ENCODE data around the gene MYL6.

Gene MYL6

DNA sequence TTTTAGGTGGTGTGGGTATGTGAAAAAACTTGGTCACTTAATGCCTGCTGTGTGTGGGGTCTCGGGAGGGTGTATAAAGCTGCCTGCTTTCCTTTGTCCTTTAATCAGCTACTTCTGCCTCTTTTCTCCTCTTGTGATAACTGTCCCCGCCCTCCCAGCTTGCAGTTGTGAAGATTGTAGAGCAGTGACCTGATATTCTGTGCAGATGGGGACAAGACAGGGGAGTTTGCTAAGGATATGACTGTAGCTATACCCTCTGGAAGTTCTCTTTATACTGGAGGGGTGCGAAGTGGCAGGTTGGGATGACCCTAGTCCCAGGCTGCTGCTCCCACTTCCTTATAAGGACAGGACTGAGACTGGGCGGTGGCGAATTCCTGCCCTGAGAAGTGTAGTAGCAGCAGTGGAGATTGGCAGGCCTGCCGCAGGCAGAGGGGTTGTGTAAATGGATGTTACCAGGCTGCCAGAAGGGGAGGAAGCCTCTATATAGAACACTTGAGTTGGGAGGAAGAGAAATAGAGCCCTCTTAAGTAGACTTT lies 835 bp downstream of the MYL6 start:
- no peak for DNase-seq

DNA sequence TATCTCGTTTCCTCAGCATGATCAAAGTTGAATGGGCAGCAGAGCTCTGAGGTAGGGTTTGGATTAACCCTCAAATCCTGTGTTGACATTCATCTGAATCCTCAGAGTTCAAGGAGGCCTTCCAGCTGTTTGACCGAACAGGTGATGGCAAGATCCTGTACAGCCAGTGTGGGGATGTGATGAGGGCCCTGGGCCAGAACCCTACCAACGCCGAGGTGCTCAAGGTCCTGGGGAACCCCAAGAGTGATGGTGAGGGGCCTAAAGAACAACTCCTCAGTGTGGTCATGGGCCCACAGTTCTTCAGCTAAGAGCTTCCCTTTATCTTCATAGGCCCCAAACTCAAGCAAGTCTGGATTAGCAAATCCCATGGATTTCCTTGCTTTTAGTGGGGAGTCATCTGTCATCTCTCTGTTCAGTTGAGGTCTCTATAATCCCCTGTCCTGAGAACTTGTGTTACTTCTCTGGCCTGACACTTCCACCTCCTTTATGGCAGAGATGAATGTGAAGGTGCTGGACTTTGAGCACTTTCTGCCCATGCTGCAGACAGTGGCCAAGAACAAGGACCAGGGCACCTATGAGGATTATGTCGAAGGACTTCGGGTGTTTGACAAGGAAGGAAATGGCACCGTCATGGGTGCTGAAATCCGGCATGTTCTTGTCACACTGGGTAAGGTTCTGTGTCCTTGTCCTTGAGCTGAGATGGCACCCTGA lies 1.5 kb downstream of the MYL6 start:
- DNase-seq = no peak

DNA sequence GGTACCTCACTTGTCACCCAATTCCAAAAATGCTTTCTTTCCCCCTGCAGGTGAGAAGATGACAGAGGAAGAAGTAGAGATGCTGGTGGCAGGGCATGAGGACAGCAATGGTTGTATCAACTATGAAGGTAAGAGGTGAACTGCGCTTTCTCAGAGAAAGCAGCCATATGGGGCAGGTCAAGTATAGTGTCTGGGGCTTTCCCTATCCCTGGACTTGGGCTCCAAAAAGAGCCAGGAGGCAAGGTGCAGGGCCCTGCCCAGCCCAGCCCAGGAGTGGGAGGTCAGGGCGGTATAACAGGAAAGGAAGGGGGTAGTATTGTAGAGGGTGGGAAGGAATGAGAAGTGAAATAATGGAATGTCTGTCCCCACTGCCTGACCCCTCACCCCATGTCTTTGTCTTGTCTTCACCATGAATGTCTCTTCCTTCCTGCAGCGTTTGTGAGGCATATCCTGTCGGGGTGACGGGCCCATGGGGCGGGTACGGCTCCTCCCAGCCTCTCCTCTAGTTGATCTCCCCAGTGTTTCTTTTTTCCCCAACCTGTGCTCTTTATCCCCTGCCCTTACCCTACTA lies 2.1 kb downstream of the MYL6 start:
- DNase-seq = peak; percentile 51 to 54

DNA sequence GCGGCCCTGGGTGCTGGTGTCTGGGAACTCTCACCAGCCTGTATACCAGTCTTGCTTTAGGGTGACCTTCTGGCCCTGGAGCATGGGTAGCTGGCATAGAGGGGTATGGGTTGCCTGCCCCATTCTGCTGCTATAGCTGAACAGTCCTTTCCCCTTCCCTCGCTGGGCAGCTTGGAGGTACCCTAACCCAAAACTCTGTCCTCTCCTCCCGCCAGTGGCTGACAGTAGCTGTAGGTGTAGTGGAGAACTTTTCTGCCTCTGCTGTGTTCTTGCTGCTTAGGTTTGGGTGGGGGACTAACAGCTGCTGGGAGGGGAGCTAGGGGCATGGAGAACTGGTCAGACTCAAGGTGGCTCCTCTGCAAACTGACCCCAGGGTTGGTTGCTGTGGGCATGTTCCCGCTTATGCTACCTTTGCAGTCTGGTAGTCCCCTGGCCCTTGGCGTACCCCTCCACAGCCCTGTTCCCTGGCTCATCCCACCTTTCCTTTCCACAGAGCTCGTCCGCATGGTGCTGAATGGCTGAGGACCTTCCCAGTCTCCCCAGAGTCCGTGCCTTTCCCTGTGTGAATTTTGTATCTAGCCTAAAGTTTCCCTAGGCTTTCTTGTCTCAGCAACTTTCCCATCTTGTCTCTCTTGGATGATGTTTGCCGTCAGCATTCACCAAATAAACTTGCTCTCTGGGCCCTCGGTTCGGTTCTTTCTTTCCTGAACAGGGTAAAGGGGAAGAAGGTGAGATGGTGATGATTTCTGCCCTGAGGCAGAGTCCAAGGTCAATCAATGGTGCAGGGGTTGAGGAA lies 2.9 kb downstream of the MYL6 start:
- DNase-seq = no peak

DNA sequence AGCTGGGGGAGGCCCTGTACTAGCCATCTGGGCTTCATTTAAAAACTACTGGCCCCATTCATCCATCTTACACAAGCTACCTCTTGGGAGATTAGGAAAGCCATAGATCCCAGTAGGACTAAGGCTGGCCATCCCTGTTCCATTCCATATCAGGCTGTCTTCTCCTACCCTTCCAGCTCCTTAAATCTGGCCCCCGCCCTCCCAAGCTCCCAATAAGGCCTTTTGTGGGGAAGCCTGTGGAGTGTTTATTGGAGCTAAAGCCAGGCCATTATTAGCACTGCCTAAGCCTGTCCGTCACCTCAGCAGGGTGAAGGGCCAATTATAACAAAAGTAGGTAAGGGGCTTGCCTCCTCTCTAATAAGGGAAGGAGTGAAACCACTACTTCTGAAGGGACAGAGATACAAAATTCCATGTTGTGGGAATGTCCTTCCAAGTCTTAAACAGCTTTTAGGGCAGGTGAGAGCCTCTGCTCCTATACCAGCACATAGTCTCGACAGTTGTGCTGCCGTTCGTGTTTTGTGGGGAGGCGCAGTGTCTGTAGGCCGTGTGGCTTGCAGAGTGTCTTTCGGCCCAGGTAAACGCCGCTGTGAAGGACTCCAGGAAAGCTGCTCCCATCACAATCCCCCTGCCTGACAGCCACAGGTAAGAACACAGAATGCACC lies 3.7 kb downstream of the MYL6 start:
- no peak for DNase-seq

DNA sequence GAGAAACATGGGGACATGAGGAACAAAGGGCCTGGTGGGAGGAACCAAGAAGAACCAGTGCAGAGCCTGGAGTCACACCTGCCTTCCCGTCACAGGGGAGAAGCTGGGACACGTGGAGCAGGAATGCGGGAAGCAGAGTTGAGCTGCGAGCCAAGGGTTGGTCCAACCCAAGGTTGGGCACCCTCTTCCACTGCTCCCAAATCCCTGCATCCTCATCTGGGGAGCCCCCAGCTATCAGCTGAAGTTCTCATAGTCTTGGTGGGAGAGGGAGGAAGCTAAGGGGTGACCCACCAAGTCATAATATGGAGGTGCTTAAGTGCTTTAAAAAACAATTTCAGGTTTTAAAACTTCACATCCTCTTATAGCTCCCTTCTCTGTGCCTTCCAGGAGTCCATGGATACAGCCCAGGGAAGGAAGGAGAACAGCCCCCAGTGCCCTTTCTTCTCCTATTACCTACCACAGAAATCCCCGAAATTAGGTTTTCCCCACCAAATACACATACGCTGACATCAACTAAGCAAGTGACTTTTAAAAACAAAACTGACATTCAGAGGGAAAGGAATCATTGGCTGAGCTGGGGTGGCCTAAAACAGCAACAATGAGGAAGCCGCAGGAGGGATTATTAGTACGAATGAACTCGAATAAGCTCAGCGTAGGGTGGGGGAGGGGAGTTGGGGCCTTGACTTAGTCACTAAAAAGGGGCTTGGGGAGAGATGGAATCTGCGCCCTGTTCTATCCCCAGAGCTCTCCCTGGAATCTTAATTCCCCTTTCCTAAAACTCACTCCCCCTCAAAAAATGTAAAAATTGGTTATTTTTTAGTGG lies 4.5 kb downstream of the MYL6 start:
- DNase-seq = no peak

DNA sequence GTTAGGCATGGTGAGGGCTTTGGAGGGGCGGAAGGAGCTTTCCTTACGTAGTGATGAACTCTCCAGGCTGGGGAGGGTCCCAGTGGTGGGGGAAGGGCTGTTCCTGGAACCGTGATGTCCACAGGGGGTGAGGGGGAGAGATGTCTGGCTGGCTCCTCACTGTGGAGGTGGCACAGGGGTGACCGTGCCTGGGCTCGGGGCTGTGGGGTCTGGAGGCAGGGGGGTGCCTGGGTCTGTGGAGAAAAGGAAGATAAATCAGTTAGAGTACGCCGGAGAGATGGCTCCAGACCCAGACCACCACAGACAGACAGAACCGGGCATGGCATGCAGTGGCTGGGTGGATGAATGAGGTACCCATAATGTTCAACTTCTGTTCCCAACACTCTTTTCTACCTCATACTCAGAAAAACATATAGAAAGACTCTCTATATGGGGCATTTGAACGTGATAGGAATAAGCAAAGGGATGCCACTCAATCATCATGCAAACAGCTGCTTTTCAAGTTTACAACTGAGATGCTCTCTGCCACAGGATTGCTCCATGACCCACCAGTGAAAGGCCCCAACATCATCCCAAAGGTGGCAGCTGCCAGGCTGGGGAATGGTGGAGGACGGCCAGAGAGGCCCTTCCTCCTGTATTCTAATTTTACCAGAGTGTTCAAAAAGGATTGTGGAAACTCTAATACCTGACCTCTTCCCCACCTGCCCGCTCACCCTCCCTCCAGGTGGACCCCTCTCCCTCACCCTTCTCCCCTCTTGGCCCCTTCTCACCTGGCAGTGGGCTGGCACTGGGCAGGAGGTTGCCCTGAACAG lies 5.6 kb downstream of the MYL6 start:
- no peak for DNase-seq

DNA sequence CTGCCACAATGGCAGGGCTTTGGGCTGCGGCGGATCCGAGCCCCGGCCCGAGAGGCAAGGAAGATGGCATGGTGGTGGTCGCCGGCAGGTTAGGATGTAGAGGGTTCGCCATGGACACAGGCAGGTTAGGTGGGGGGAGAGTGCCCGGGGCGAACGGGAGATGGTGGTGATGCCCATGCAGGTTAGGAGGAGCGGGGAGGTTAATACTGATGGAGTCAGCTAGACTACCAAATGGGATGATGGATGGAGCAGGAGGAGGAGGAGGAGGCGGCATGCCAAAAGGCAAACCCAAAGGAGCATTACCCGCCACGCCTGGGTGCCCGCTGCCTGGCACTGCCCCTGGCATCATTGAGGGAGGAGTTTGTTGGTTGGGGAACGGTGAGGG lies 6.2 kb downstream of the MYL6 start:
- DNase-seq = no peak

DNA sequence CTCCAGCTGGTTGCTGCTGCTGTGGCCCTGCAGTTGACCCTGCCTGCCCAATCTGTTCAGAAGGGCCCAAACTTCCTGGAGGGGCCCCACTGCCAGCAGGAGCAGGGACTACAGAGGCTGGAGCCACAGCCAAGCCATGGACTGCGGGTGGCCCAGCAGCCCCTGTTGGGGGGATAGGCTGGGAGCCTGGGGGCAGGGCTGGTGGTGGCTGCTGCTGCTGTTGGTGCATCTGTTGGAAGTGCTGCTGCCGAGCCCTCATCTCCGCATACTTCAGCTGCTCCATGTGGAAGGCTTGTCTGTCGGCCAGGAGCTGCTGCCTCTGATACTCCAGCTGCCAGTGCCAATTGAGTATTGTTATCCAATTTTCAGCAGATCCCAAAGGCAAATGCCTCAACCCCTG lies 7.2 kb downstream of the MYL6 start:
- no peak for DNase-seq

DNA sequence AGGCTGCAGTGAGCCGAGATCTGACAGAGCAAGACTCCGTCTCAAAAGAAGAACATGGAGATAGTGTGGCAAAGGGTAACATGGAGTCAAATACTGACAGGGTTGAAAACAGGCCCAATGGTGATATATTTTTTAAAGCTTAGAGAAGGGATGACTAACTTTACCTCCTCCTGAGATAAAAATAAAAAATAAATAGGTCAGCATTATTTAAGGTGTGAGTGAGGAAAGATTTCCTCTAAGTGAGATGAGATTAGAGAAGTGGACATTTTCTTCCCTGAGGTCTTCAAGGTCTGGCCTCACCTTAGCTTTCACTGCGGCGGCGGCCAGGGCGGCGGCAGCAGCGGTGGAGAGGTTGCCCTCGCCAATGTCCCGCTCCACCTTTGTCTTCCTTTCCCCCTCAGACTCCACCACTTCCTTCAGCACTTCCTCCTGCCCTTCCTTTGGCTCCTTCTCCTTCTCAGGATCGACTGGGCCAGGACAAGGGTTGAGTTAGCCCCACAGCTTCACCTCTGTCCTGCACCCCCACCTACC lies 11.1 kb downstream of the MYL6 start:
- no peak for DNase-seq

DNA sequence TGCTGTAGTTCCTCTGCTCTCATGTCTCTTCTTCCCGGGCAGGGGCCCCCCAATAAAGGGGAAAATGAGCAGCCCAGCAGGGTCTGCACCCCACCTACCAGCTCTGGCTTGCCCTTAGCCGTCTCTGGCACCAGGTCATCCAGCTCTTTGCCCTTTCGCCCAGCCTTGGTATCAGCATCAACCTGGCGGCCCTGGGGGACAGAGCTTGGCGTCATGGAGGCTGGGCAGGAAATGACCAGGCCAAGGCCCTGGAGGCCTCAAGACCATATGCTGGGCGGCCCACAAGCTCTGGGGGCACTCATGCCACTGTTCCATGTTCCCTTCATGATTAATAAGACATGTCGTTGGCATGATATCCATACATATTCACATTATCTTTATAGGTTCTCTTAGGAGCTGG lies 14.7 kb downstream of the MYL6 start:
- no peak for DNase-seq

DNA sequence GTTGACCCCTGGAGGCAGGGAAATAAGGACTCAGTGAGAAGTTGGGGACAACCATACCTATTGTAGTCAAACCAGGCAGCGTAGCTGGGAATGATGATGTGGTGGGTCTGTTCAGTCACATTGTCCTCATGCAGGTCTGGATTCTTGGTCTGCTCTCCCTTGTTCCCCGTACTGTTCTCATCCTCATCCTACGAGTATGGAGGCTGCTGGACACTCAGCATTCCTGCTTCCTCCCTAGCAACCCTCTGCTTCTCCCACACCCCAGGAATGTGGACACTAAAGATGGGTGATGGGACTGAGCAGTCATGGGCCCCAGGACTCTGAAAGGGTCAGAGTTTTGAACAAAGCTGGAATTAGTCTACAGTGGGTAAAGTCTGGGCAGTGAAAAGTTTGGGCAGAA lies 20.2 kb downstream of the MYL6 start:
- no peak for DNase-seq

DNA sequence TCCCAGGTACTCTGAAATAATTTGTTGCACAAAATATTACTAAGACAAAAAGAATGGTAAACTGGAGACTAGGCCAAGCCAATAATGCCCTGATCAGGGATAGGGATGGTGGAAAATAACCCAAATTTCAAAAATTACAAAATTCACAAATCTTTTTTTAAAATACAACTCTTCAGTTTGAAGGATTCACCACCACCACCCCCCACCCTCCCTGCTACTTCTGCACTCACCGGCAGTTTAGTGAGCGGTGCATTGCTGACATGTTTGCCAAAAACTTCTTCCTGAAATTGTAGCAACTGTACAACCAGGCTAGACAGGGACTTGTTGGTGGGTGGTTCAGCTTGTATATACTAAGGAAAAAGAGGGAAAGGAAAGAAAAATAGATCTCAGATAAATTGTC lies 28.8 kb downstream of the MYL6 start:
- DNase-seq = no peak

DNA sequence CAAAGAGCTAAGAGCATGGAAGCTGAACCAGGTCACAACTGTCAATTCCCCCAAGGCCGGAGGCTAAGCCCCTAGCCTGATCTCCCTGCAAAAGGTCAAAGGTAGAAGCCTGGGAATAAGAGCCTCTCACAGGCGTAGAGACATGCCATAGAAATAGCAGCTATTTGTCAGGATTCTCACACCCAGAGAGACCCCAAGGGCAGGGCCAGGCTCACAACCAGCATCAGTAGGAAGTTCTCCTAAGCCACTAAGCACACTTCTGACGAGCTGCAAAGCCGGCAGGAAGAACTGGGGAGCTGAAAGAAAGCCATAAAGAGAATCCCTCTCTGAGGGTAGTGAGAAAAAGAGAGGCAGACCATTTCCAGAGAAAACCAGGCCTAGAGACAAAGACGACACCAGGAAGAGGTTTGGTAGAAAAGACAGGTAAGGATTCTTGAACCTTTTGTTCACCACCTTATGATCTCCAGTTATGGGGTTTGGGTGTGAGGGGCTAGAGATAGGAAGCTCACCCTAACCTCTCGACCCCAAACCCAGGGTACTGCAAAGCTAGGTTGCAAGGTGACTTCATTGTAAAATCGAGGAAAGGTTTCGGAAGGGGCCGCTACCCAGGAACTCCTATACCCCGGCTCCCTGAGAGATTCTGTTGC lies 30.1 kb downstream of the MYL6 start:
- DNase-seq = no peak

DNA sequence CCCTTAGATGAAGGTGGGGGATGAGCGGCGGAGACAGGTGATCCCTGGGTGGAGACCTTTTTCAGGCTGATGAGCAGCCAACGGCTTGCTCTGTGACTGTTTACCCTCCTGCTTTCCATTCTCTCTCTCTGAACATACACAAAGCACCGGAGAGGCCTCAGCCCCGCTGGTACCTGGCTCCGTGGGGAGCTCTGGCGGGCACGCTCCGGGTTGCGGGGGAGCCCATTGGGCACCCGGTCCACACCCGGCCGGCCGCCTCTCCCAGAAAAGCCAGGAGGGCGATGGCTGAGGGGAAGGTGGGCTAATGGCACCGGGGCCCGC lies 30.6 kb downstream of the MYL6 start:
- peak in 1 of 2 experiments; percentile 3 for DNase-seq

DNA sequence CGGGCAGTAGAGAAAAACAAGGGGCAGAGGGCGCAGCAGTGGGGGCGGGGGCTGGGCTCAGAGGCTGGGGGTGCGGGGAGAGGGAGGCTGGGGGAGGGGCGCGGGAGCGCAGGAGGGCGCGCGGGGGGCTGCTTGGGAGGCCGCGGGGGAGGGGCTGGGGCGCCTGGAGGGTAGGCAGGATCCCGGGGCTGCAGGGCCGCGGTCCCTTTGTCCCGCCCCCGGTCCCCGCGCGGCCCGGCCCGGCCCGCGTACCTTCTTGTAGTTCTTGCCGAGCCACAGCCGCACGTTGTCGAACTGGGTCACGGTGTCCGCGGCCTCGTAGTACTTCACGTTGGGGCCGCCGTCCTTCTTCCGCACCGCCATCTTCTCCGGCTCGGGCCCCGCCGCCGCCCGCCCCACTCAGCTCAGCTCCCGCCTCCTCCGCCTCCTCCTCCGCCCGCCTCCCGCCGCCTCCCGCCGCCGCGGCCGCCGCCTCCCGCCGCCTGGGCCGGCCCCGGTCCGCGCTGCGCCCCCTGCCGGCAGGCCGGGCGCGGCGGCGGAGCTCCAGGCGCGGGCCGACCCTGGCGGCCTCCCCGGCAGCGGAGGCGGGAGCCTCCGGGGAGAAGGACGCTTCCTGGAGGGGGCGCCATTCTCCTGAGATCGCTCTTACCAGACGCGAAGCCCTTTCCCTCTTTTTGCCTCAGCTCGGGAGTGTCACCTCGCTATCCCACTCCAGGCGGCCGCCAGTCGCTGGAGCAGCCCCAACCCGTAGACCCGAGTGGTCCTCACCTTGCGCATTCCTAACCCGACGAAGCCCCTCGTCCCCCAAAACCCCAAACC lies 31.1 kb downstream of the MYL6 start, which contains the start of gene SMARCC2:
TSS of gene SMARCC2 (minus strand) at position 385 of the 819 bp plus-strand sequence. CDS start at position 363, 22 bp downstream.
- peak; percentile 79 to 82 for DNase-seq

DNA sequence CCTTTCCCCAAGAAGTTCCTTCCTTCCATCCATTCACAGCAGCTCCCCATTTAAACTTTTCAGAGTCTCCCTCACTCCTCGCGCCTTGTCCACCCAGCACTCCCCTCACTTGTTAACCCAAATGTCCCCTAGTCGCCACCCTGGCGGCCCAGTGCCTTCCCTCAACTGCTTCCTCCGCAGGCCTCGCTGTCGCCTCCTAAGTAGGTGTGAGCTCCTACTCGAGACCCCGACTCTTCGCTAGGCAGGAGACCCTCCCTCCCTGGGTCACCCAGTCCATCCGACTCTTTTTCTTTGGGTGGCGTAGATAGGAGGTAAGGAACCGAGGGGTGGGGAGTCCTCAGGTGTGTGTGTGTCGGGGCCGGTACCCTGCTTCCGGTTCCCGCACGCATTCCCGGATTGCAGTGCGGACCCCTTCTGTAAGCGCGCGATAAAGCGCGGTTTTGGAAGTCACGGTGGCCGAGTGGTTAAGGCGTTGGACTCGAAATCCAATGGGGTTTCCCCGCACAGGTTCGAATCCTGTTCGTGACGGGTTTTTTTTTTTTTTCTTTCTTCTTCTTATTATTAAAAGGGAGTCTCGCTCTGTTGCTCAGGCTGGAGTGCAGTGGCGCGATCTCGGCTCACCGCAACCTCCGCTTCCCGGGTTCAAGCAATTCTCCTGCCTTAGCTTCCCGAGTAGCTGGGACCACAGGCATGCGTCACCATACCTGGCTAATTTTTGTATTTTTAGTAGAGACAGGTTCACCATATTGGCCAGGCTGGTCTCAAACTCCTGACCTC lies 31.9 kb downstream of the MYL6 start:
- DNase-seq = peak; percentile 64 to 72

DNA sequence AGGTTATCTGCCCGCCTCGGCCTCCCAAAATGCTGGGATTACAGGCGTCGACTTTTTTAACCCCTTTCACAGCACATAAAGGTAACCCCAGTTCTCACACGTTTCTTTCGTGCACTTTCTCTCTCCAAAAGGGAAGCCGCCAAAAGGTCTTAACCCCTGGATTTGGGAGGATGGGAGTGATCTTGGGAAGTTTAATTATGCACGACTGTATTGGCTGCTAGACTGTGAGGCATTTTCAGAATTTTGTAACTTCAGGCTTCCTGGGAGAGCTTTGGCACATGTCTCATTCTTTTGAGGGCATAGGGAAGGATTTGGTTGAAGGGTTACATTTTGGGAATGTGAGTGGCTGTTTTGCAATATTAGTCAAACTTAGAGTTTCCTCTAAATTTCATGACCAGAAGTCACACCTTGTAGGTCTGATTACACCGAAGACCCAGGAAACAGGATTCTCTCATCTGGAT lies 32.6 kb downstream of the MYL6 start:
- DNase-seq = no peak

DNA sequence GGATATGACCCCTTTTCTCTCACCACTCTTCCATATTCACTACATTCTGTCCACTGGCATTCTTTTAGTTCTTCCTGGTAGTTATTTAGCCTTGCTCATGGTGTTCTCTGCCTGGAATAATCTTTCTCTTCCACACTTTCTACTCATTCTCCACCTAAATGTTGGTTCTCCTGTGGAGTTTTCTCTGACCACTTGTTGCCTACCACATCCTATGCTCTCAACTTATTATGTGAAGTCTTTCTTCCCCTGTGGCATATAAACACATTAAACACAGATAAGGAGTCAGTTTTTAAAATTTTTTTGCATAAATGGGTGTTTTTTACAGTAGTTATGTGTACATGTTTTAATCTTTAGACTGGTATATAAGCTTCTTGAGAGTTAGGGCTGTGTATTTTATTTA lies 34.4 kb downstream of the MYL6 start:
- DNase-seq = no peak
